Mucosa of descending colon (tissue), 3 donors: Measurements from ENCODE around the gene PCP2. TPM values are rescaled to one million over a fixed set of nuclear protein-coding genes. Genes with fewer than 3 reads are reported as not detected.

Experiments used
- ATAC-seq: fragments of 200-7000 bp; cut with Tn5 transposase; one replicate; pipeline ENCODE4 v1.9.1; 2020; ENCODE audit warnings: mild to moderate bottlenecking, moderate library complexity
- DNase-seq, 3 donors: peaks; one replicate each; pipeline ENCODE4 v3.0.0-alpha.2; 2020
- H3K36me3 ChIP-seq: fragments of 200-600 bp; one replicate; pipeline ENCODE4 v1.8.0; 2021; ENCODE audit warnings: low read depth, mild to moderate bottlenecking
- H3K4me1 ChIP-seq: fragments of 200-600 bp; one replicate; pipeline ENCODE4 v1.8.0; 2021; ENCODE audit warnings: low read depth, mild to moderate bottlenecking
- H3K4me3 ChIP-seq: fragments of 200-600 bp; one replicate; pipeline ENCODE4 v1.8.0; 2021; ENCODE audit warnings: mild to moderate bottlenecking
- H3K9me3 ChIP-seq: fragments of 200-600 bp; one replicate; pipeline ENCODE4 v1.8.0; 2021; ENCODE audit warnings: mild to moderate bottlenecking
- CTCF ChIP-seq: fragments of 200-600 bp; IDR thresholded peaks from one replicate; pipeline ENCODE4 v1.8.0; 2022; ENCODE audit warnings: antibody characterized with exemption, mild to moderate bottlenecking
- intact Hi-C, 2 donors: fragments of 100-400 bp; cut with DNase I in 1 of 2; cut with micrococcal nuclease in 1 of 2; formaldehyde crosslinking; loops; one replicate each; pipeline versions ENCODE4 v1.11.0 to v1.11.1; 2022; cut with DNase I, micrococcal nuclease
- total RNA-seq, 3 donors: library from RNA; stranded (reverse); fragmentation: NEBNext Ultra II Directional in 2 of 3; extraction: Animal tissue kit (Norgen Biotek cat#: 25700) in 2 of 3; gene quantifications; one replicate each; pipeline versions ENCODE4 v1.2.1 to v1.2.4, GENCODE V29; 2021 to 2023
- donor health status: DM: no; HTN: no; CAD: no; lungs with moderate emphysema.
- donor health status: DM: no; HTN: no; CAD: no.
- donor health status: DM: no; HTN: yes; CAD: no.

The PCP2 gene
- total RNA-seq, 3 donors from 2014 or later, result 1.1 TPM; not detected in 2

GRCh38 chr19:7629347-7630054 lies 4.0 kb downstream of the PCP2 start, which contains the start of the genes PET100 and XAB2:
Gene PET100, plus strand, starts transcription at chr19:7629793. Its CDS starts 41 bp downstream, at chr19:7629834.
Gene XAB2, minus strand, starts transcription at chr19:7629545. Its CDS starts 18 bp downstream, at chr19:7629527.
- Histone ChIP-seq H3K9me3 (no peaks in the 10 kb centered on the region), H3K36me3 (peaks cover 4% of the 10 kb centered on the region), H3K4me1 (peaks cover 23% of the 10 kb centered on the region), H3K4me3 (peak within 1 kb of the TSS; percentile 96)
- DNase-seq (peak; percentile 95 to 97 (median 96)), ATAC-seq (peak; percentile 98)
- TF ChIP-seq CTCF, result no peak
- intact Hi-C loops, result no loop called here

- no peak for TF ChIP-seq CTCF
- Histone ChIP-seq H3K4me3 (peak overlapping the region; percentile 96), H3K36me3 (peaks cover 4% of the 10 kb centered on the region), H3K9me3 (no peaks in the 10 kb centered on the region), H3K4me1 (peaks cover 23% of the 10 kb centered on the region)
- intact Hi-C loops, result no loop called here
- DNase-seq (peak in 1 of 3 donors; percentile 47), ATAC-seq (no peak)
Measured at GRCh38 chr19:7628589-7629311, 4.8 kb downstream of the PCP2 start.

- no peaks in the 10 kb centered on the region for H3K9me3 ChIP-seq
- DNase-seq (peak in 1 of 3 donors; percentile 40), ATAC-seq (no peak)
- H3K36me3 ChIP-seq, result peaks cover 8% of the 10 kb centered on the region
- H3K4me1 ChIP-seq, result peaks cover 23% of the 10 kb centered on the region
- intact Hi-C loops, result no loop called here
- H3K4me3 ChIP-seq, result no peak overlapping the region
- no peak for TF ChIP-seq CTCF
Measured at GRCh38 chr19:7627166-7627565, 6.4 kb downstream of the PCP2 start.

- H3K4me3 ChIP-seq, result no peak overlapping the region
- intact Hi-C loops, result no loop called here
- ATAC-seq, result no peak
- H3K9me3 ChIP-seq, result no peaks in the 10 kb centered on the region
- no peak for TF ChIP-seq CTCF
- H3K4me1 ChIP-seq, result peaks cover 22% of the 10 kb centered on the region
- peaks cover 8% of the 10 kb centered on the region for H3K36me3 ChIP-seq
- peak in 1 of 3 donors; percentile 44 for DNase-seq
Measured at GRCh38 chr19:7625763-7626372, 7.7 kb downstream of the PCP2 start.

- TF ChIP-seq CTCF, result no peak
- Histone ChIP-seq H3K9me3 (no peaks in the 10 kb centered on the region), H3K36me3 (peaks cover 8% of the 10 kb centered on the region), H3K4me3 (no peak overlapping the region), H3K4me1 (peaks cover 19% of the 10 kb centered on the region)
- DNase-seq (peak in 1 of 3 donors; percentile 41), ATAC-seq (no peak)
- intact Hi-C loops, result no loop called here
Measured at GRCh38 chr19:7624810-7625209, 8.7 kb downstream of the PCP2 start.
